OCI-LY1 (cell line): ENCODE data around the gene M6PR.

Source experiments
- H2AFZ ChIP-seq: fragments of 200-600 bp; sonication (generic), shearing (Covaris generic); 2 replicates; pipeline ENCODE4 v1.6.0; 2014; ENCODE audit warnings: antibody characterized with exemption, mild to moderate bottlenecking, low read length
- H3F3A ChIP-seq: fragments of 200-600 bp; sonication (generic), shearing (Covaris generic); 2 replicates; pipeline ENCODE4 v1.6.0; 2014; ENCODE audit warnings: mild to moderate bottlenecking, antibody characterized with exemption, low read length, moderate library complexity; ENCODE audit not compliant: insufficient read depth
- H3K27ac ChIP-seq: fragments of 200-600 bp; sonication (generic); 2 replicates; pipeline ENCODE4 v1.5.1; 2014; ENCODE audit warnings: low read length, mixed run types, mild to moderate bottlenecking, low read depth; ENCODE audit not compliant: poor library complexity, severe bottlenecking
- H3K27me3 ChIP-seq: fragments of 200-600 bp; sonication (generic); 2 replicates; pipeline ENCODE4 v1.6.0; 2014; ENCODE audit warnings: antibody characterized with exemption, mild to moderate bottlenecking, low read length, moderate library complexity; ENCODE audit not compliant: insufficient read depth
- H3K36me3 ChIP-seq: fragments of 200-600 bp; sonication (generic); 2 replicates; pipeline ENCODE4 v1.6.1; 2014; ENCODE audit warnings: mild to moderate bottlenecking, antibody characterized with exemption, low read length, moderate library complexity, mixed read lengths; ENCODE audit not compliant: insufficient read depth
- H3K4me1 ChIP-seq: fragments of 200-600 bp; sonication (generic); 2 replicates; pipeline ENCODE4 v1.5.1; 2014; ENCODE audit warnings: mild to moderate bottlenecking, low read length, moderate library complexity; ENCODE audit not compliant: insufficient read depth, severe bottlenecking
- H3K4me2 ChIP-seq: fragments of 200-600 bp; sonication (generic), shearing (Covaris generic); 2 replicates; pipeline ENCODE4 v1.6.1; 2014; ENCODE audit warnings: low read length
- H3K4me3 ChIP-seq: fragments of 200-600 bp; sonication (generic); 2 replicates; pipeline ENCODE4 v1.5.1; 2014; ENCODE audit warnings: low read length, low read depth, mild to moderate bottlenecking, mixed read lengths; ENCODE audit not compliant: poor library complexity, severe bottlenecking
- H3K79me2 ChIP-seq: fragments of 200-600 bp; shearing (Covaris generic); 2 replicates; pipeline ENCODE4 v1.6.1; 2016; ENCODE audit warnings: mixed run types, low read length, mixed read lengths; ENCODE audit not compliant: insufficient read depth
- H3K9ac ChIP-seq: fragments of 200-600 bp; sonication (generic), shearing (Covaris generic); 2 replicates; pipeline ENCODE4 v1.6.1; 2014; ENCODE audit warnings: mild to moderate bottlenecking, low read length, mixed read lengths
- H3K9me2 ChIP-seq: fragments of 200-600 bp; sonication (generic), shearing (Covaris generic); 2 replicates; pipeline ENCODE4 v1.6.1; 2014; ENCODE audit warnings: low read depth, mild to moderate bottlenecking, low read length, mixed read lengths
- H3K9me3 ChIP-seq: fragments of 200-600 bp; shearing (Covaris generic); 2 replicates; pipeline ENCODE4 v1.6.1; 2014; ENCODE audit warnings: low read length, mixed read lengths
- H4K20me1 ChIP-seq: fragments of 200-600 bp; sonication (generic), shearing (Covaris generic); 2 replicates; pipeline ENCODE4 v1.6.0; 2016; ENCODE audit warnings: mild to moderate bottlenecking, low read length; ENCODE audit not compliant: insufficient read depth
- EZH2 ChIP-seq: fragments of 200-600 bp; sonication (generic), shearing (Covaris generic); IDR thresholded peaks from 2 replicates; pipeline ENCODE4 v1.8.0; 2017; ENCODE audit warnings: borderline replicate concordance, mixed run types, mild to moderate bottlenecking, antibody characterized with exemption, low read length, moderate library complexity, mixed read lengths
- TF ChIP-seq, protein P1 (sequence below): fragments of 200-600 bp; sonication (generic), shearing (Covaris generic); IDR thresholded peaks from 2 replicates; pipeline ENCODE4 v1.5.1; 2017; ENCODE audit warnings: mild to moderate bottlenecking, antibody characterized with exemption, low read length, moderate library complexity, mixed read lengths

The M6PR gene

DNA sequence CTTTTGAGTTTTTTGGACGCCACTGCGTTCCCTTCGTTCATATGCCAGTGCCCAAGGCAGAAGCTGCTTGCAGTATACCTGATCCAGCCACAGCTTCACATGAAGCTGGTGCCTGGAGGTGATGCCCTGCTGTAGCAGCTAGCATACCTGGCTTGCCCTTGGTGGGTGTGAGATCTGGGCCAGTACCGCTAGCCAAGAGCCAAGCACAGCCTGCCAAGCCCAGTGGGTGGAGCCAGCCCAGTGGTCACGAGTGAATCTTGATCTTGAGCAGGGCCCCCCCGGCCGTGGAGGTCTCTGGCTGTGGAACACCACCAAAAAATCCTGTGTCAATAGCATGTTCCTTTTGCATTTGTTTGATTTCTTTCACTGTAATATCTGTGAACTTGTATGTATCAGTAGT, 7.3 kb upstream of the M6PR start:
- no peak overlapping the region for H2AFZ ChIP-seq
- H4K20me1 ChIP-seq = no peaks in the 10 kb centered on the region
- H3K27ac ChIP-seq = no peak overlapping the region
- no peaks in the 10 kb centered on the region for H3K79me2 ChIP-seq
- peaks cover 6% of the 10 kb centered on the region; the same call in 1 of the 2 replicates for H3K9me3 ChIP-seq
- H3K36me3 ChIP-seq = peaks cover 57% of the 10 kb centered on the region
- no peak overlapping the region for H3K4me3 ChIP-seq
- H3K4me2 ChIP-seq = no peak overlapping the region
- no peaks in the 10 kb centered on the region for H3F3A ChIP-seq
- no peaks in the 10 kb centered on the region for H3K9me2 ChIP-seq
- TF ChIP-seq EZH2 = no peak
- TF ChIP-seq, protein P1, sequence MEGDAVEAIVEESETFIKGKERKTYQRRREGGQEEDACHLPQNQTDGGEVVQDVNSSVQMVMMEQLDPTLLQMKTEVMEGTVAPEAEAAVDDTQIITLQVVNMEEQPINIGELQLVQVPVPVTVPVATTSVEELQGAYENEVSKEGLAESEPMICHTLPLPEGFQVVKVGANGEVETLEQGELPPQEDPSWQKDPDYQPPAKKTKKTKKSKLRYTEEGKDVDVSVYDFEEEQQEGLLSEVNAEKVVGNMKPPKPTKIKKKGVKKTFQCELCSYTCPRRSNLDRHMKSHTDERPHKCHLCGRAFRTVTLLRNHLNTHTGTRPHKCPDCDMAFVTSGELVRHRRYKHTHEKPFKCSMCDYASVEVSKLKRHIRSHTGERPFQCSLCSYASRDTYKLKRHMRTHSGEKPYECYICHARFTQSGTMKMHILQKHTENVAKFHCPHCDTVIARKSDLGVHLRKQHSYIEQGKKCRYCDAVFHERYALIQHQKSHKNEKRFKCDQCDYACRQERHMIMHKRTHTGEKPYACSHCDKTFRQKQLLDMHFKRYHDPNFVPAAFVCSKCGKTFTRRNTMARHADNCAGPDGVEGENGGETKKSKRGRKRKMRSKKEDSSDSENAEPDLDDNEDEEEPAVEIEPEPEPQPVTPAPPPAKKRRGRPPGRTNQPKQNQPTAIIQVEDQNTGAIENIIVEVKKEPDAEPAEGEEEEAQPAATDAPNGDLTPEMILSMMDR = no peak
- H3K27me3 ChIP-seq = no peaks in the 10 kb centered on the region
- no peak overlapping the region for H3K9ac ChIP-seq
- H3K4me1 ChIP-seq = peaks cover 3% of the 10 kb centered on the region

DNA sequence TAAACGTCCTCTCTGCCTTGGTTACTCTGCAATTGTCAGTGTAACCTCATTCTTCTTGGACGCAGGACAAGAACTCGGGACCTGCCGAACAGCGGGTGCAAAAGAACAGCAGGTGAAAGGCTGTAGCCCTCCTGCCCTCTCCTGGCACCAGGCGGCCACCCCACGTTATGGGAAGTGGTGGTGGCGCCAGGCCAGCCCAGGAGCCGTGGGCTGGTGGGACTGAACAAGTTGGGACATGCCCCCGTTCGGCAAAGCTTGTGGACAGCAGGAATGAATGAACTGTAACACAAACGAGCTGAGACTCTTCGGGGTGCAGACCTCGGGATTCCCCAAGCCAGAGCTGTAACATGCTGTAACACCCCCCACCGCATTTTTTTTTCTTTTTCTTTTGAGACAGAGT, 6.6 kb upstream of the M6PR start:
- Histone ChIP-seq H3K9ac (no peak overlapping the region), H3K79me2 (0 out of 2 replicates have a peak, but pooled peaks cover 1% of the 10 kb centered on the region), H2AFZ (no peak overlapping the region), H4K20me1 (no peaks in the 10 kb centered on the region), H3K4me3 (no peak overlapping the region), H3K36me3 (peaks cover 58% of the 10 kb centered on the region), H3K9me2 (no peaks in the 10 kb centered on the region), H3K4me1 (peaks cover 10% of the 10 kb centered on the region), H3K27ac (no peak overlapping the region), H3F3A (no peaks in the 10 kb centered on the region), H3K4me2 (no peak overlapping the region), H3K9me3 (peaks cover 6% of the 10 kb centered on the region; the same call in 1 of the 2 replicates), H3K27me3 (no peaks in the 10 kb centered on the region)
- no peak for TF ChIP-seq EZH2
- TF ChIP-seq, protein P1 = no peak

DNA sequence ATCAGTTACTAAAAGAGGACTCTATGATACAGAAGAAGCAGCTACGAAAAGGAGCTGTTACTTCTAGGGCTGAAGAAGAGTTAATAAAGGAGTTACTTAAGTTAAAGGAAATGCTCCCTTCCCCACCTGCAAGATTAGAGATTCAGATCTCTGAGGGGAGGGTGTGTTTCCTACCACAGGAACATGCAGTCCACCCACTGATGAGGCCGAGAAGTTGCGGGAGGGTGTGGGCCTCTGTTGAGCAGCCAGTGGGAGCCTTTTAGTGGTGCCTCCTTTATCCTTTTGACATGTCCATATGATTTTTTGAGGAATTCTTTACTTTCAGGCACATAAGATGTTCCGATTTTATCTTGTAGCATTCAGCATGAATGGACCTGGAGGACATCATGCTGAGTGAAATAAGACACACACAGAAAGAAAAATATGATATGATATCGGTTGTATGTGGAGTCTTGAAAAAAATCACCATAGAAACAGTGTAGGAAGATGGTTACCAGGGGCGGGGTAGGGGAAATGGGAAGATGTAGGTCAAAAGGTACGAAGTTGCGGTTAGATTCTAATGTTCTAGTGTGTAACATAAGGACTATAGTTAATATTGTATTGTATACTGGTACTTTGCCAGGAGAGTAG, 4.4 kb upstream of the M6PR start:
- Histone ChIP-seq H3K4me1 (peaks cover 14% of the 10 kb centered on the region), H3K36me3 (peaks cover 50% of the 10 kb centered on the region), H3K79me2 (peaks cover 16% of the 10 kb centered on the region), H3K9me2 (no peaks in the 10 kb centered on the region), H3K9ac (no peak overlapping the region), H3K27me3 (no peaks in the 10 kb centered on the region), H2AFZ (no peak overlapping the region), H4K20me1 (no peaks in the 10 kb centered on the region), H3K4me2 (no peak overlapping the region), H3K4me3 (no peak overlapping the region), H3K9me3 (peaks cover 6% of the 10 kb centered on the region; the same call in 1 of the 2 replicates), H3F3A (no peaks in the 10 kb centered on the region), H3K27ac (no peak overlapping the region)
- TF ChIP-seq, protein P1 = no peak
- TF ChIP-seq EZH2 = no peak
